Effector CD4-positive, alpha-beta T cell (primary cell): Measurements from ENCODE around the gene CAPRIN1.

Source experiments
- DNase-seq: peaks from one replicate; pipeline ENCODE4 v3.0.0-alpha.2; 2020
- total RNA-seq: gene quantifications from one replicate; lab custom pipeline; 2026; lab: John Stamatoyannopoulos, UW

Gene CAPRIN1, protein sequence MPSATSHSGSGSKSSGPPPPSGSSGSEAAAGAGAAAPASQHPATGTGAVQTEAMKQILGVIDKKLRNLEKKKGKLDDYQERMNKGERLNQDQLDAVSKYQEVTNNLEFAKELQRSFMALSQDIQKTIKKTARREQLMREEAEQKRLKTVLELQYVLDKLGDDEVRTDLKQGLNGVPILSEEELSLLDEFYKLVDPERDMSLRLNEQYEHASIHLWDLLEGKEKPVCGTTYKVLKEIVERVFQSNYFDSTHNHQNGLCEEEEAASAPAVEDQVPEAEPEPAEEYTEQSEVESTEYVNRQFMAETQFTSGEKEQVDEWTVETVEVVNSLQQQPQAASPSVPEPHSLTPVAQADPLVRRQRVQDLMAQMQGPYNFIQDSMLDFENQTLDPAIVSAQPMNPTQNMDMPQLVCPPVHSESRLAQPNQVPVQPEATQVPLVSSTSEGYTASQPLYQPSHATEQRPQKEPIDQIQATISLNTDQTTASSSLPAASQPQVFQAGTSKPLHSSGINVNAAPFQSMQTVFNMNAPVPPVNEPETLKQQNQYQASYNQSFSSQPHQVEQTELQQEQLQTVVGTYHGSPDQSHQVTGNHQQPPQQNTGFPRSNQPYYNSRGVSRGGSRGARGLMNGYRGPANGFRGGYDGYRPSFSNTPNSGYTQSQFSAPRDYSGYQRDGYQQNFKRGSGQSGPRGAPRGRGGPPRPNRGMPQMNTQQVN
- total RNA-seq: 179 reads per million, percentile 91 among the genes with 10 or more reads in this experiment

DNA sequence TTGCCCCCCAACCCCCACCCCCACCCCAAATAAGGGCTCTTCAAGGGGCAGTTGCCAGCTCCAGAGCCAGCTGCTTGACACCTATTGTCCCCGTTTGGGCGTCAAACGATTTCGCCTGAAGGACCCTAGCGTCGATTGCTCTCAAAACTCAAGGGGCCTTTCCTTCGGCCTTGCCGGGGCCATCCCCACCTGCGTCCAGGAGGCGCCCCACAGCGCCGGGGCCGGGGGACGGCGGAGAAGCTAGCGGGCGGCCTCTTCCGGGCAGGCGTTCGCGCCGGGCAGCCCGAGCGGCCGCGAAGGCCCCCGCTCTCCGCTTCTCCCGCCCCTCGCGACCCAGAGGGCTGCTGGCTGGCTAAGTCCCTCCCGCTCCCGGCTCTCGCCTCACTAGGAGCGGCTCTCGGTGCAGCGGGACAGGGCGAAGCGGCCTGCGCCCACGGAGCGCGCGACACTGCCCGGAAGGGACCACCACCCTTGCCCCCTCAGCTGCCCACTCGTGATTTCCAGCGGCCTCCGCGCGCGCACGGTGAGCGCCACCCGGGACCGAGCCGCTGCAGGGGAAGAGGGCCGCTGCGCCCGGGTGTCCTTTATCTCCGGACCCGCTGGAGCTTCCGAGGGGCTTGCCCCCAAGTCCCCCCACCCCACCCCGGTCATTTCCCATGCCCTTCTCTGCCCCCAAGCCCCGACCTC is at the start of gene CAPRIN1:
TSS of gene CAPRIN1 (plus strand) at position 383 of the 687 bp plus-strand sequence. CDS start 690 bp downstream, outside the sequence.
- peak; percentile 80 for DNase-seq

DNA sequence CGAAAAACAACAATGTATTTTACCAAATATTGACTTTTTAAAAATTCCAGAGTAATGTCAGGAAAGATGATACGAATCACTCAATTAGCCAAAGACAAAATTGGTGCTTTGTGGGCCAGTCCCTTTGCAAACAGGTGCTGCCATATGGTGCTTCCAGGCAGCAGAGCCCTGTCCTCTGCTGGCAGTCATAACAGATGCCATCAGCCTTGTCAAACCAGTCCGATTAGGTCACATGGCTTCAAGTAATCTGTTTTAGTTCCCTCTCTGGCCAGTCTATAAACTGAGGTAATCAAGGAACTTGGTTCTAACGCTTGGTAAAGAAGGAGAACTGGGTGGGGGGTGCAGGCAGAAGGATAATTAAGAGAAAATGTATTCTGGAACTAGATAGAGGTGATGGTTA is 49.1 kb upstream of the CAPRIN1 start:
- no peak for DNase-seq

DNA sequence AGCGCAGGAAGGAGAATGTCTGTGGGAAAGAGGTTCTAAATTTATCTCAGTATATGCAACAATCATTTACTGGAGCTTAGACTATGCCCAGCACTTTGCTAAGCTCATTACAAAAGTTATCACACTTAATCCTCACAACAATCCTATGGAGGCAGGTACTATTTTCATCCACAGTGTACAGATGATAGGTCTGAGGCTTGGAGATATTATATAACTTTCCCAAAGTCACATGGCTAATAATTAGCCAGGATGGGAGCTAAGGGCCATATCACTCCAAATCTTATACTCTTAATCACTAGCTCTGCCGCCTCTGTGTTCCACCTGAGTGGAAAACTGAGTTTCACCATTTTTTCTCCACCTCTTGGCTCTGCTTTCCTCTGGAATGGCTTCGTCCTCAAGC is 47.3 kb upstream of the CAPRIN1 start:
- no peak for DNase-seq

DNA sequence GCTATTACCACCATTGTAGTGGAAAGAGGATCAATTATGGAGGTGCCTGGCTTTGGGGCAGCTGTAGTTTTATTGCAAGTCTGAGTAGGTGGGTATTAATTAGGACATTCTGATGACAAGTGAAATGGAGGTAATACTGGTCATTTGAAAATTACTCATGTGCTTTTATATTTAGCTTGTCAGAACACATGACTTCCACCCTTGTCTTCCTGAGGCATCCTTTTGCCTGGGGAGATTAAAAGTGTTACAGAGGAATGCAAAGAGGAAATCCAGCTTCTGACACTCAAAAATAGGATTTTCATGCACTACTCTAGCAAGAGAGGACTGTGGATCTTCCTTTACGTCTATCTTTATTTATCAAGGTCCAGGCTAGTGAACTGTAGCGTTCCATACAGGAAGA is 44.7 kb upstream of the CAPRIN1 start:
- no peak for DNase-seq

DNA sequence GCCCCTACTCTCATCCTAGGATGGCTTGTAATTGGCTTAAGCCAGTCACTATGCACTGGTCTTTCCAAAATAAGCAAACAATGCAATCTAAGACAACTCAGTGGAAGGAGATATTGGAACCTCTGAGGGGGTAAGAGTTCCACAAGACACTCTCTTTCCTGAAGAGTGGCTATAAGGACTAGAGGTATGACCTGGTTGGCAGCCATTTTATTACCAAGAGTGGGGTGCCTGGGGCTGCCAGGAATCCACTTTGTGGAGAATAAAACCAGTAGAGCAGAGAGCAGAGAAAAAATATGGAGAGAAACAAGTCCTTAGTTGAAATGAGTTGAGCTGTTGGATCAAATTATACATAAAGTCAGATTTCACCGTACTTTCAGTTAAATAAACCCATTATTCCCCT is 38.8 kb upstream of the CAPRIN1 start:
- DNase-seq: no peak

DNA sequence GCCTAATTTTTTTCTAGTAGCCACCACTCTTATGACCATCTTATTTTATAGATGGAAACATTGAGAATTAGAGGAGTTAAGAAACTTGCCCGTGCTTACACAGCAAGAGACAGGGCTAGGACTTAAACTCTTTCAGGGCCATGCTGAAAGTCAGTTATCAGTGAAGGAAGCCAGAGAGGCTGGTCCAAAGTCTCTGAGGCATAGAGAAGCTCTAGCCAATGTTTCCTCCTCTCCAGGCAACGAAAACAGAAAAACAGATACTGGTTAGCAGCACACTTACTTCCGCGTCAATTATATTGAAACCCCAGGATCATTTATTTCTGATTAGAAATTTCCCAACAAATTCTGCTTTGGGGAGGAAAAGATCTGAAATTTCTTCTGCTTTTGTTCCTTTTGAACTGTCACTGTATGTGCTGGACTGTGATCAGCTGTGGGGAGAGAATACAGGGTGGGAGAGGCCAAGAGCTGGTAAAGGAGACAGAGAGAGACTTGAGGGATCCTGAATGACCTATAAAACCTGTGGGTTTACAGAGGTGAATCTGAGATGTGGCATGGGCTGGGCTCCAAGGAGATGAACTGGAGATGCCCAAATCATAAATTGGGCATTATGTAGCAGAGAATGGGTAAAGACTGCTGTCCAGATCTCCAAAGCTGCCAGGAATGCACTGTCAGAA is 37.5 kb upstream of the CAPRIN1 start:
- DNase-seq: no peak

DNA sequence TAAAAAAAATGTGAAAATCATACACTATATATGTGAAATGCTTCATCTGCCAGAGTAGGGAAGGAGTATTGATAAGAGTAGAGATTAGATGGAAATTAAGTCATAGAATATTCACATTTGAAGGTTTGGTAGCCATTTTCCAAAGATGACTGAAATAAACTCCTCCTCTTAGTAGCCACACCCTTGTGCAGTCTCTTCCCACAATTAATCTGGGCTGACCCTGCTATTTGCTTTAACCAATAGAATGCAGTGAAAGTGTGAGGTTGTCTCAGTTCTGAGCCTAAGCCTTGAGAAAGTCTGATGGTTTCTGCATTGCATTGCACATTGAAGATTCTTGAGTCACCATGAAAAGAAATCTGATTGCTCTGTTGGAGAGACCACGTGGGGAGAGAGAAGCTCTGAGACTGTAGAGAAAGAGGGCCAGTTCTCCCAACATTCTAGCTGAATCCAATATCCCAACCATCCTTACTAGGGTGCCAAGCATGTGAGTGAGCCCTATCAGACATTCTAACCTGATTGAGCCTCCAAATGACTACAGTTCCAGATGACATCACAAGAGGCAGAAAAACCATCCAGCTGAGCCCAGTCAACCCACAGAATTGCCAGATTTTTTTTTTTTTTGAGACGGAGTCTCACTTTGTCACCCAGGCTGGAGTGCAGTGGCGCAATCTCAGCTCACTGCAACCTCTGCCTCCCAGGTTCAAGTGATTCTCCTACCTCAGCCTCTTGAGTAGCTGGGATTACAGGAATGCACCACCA is 29.4 kb upstream of the CAPRIN1 start:
- DNase-seq: no peak

DNA sequence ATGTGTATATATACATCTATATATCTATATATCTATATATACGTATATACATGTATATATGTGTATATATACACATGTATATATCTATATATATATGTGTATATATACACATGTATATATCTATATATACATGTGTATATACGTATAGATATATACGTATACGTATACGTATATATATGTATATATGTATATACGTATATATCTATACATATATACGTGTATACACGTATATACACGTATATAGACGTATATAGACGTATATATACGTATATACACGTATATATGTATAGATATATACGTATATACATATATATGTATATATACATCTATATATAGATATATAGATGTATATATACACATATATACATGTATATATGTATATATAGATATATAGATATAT is 25.1 kb upstream of the CAPRIN1 start:
- no peak for DNase-seq

DNA sequence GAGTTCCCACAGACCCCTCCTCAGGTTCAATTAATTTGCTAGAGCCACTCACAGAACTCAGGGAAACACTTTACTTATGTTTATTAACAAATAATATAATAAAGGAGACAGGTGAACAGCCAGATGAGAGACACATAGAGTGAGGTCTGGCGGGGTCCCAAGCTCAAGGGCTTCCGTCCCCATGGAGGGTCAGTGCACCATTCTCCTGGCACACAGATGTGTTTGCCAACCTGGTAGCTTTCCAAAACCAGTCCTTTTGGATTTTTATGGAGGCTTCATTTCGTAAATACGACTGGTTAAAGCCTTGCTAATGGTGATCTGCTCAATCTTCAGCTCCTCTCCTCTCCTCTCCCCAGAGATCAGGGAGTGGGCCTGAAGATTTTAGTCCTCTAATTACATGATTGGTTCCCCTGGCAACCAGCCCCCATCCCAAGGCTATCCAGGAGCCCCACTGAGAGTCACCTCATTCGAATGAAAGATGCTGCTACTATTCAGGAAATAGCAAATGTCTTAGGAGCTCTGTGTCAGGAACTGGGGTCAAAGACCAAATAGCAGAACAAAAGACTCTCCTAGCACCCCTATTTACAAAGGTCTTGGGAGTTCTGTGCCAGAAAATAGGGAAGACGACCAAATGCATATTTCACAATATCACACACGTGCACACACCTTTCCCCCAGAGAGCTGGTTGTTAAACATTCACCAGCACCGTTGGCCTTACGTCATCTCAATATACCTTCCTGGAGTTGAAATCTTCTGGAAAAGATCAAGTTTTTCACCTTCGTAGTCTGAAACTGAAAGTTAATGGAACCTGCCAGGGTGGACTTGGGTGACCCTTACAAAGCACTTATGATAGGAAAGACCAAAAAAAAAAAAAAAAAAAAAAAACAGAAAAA is 23.8 kb upstream of the CAPRIN1 start:
- no peak for DNase-seq

DNA sequence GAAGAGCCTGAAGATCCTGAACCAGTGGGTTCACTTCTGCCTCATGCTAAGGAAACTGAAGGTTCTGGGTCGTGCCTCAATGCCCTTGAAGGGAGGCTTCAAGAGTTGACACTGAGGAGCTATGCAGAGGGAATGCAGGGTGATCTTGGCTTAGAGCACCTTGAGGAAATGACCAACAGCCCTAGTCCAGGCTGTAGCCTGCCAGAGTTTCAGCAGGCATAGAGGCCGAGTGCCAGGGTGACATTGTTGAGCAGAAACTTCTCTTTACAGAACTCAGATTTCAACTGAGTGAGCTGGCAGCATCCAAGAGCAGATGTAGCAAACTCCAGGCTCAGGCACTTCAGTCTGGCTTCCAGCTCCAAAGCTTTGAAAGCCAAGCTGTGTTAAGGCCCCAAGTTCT is 23.1 kb upstream of the CAPRIN1 start:
- no peak for DNase-seq

DNA sequence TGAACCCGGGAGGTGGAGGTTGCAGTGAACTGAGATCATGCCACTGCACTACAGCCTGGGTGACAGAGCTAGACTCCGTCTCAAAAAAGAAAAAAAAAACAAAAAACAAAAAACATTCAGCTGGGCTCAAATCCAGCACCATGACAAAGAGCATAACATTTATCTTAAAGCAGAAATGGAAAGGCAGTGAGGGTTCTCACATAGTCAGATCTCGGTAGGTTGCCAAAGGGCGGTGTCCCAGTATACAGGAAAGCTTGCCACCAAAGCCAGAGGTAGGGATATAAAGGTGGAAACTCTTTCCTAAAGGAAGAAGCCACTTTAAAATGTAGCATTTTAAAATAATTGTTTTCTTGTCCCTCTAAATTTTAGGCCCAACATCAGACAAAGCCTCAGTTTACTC is 22.4 kb upstream of the CAPRIN1 start:
- DNase-seq: no peak

DNA sequence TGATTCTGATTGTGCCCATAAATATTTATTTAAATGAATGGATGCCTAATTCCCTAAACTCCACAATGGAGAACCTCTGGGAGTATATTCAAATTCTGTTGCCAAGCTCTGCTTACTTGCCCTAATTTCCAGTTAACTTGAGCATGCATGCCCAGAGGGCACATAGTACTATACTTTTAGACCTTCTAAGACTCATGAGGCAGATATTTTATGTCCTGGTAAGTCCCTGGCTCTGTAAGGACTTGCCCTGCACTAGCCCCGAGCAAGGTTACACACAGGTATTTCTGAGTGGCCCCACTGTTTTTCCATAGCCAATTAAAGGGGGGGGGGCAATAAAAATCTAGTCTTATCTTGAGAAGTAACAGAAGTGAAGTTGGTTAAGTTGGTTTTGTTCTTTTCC is 21.1 kb upstream of the CAPRIN1 start:
- no peak for DNase-seq

DNA sequence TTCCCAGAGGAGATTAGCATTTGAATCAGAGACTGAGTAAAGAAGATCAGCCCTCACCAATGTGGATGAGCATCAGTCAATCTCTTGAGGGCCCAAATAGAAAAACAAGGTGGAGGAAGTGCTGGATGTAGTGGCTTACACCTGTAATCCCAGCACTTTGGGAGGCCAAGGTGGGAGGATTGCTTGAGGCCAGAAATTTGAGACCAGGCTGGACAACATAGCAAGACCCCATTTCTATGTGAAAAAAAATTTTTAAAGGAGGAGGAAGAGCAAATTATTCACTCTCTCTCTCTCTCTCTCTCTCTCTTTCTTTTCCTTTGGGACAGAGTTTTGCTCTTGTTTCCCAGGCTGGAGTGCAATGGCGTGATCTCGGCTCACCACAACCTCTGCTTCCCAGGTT is 18.1 kb upstream of the CAPRIN1 start:
- no peak for DNase-seq

DNA sequence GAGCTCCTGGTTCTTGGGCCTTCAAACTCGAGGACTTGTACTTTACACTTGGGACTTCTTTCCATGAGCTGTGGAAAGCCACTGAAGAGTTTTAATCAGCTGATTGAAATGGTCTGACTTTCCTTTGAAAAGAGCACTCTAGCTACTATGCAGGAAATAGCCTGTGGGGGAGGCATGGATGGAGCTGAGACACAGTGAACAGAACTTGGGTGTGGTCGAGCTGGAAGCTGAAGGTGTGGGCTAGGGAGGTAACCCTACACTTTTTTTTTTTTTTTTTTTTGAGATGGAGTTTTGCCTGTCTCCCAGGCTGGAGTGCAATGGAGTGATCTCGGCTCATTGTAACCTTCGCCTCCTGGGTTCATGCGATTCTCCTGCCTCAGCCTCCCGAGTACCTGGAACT is 17.5 kb upstream of the CAPRIN1 start:
- DNase-seq: no peak

DNA sequence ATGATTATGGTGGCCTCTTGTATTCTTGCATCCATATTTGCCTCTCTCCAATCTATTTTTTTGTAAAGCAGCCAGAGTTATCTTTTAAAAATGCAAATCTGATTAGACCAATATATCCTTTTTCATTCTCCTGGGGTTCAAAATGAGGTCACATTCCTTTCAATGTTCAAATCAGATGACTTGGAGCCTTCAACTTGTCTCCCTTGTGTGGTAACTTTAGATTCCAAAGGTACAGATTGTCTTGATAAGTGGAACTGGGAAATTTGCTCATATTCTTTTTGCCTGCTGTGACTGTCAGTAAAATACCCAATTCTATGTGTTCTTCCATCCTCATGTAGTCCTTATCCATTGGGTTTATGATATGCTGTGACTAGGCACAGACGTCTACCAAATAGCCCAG is 15.1 kb upstream of the CAPRIN1 start:
- DNase-seq: no peak

DNA sequence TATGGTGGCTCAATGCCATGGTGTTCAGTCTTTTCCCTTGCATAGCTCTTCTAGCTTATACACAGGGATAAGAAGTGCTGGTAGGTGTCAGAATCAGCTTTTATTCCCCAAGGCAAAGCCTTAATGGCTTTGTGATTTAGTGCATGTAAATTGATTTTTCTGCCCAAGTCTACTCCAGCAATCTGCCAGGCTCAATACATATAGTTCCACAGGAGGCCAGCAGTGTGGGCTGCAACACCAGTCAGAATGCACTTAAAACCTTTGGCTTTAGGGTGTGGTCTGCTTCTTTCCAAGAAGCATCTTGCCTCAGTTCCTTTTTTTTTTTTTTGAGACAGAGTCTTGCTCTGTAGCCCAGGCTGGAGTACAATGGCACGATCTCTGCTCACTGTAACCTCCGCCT is 14.5 kb upstream of the CAPRIN1 start:
- no peak for DNase-seq

DNA sequence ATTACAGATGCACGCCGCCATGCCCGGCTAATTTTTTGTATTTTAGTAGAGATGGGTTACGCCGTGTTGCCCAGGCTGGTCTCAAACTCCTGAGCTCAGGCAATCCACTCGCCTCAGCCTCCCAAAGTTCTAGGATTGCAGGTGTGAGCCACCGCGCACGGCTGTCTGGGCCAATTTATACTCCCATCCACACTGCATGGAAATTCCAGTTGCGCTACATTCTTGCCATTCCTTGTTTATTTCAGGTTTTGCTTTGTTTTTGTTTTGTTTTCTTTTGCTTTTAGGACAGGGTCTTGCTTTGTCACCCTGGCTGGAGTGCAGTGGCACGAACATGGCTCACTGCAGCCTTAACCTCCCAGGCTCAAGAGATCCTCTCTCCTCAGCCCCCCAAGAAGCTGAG is 11.0 kb upstream of the CAPRIN1 start:
- no peak for DNase-seq

DNA sequence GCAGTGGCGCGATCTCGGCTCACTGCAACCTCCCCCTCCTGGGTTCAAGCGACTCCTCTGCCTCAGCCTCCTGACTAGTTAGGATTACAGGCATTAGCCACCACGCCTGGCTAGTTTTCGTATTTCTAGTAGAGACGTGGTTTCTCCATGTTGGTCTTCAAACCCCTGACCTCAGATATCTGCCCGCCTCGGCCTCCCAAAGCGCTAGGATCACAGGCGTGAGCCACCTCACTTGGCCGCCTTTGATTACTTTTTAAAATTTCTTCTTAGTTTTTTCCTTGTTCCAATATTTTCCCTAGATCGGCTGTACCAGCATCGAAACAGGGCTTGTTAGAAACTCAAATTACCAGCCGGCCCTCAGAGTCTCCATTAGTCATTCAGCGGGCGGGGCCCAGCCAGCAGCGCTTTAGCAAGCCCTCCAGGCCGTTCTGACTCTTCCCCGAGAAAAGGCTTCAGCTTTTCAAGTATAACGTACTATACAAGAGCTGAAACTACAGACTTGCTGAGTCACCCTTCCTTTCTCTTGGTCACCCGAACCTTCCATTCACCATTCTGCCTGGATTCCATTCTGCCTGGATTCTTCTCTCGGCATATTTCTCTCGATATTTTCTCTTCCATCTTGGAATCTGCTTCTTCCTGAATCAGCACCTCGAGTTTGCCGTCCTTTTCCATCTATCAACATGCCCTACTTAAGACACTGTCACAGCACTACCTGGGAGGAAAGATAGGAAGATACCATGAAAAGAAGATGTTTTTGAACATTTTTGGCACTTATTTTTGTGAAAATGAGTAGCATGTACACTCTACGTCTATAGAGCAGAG is 6.7 kb upstream of the CAPRIN1 start:
- DNase-seq: no peak

DNA sequence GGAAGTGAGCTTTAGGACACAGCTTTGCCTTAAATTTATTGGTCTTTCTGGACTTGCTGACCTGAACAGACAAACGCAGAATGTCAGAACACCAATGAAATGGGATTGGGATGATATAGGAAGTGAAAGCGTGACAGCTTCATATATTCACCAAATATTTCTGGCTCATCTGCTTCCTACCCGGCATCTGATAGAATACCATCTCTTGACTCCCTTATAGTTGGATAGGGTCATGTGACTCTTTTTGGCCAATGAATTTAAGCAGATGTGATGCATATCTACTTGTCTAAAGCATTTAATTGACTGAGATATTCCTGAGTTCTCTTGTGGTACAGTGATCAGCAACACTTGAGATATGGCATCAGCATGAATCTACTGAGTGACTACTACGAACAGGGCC is 2.5 kb upstream of the CAPRIN1 start:
- no peak for DNase-seq
